Measurements from ENCODE around the gene SHKBP1.
"Not testable (repeated sequence)": the region's sequence is repeated elsewhere in the genome, so short reads cannot be mapped to it uniquely, and the experiment has no call there.

SHKBP1 gene

GRCh38 chr19:40556953-40557530, 19.6 kb upstream of the SHKBP1 start:
- DNase-seq = no peak

- no peak for DNase-seq
Measured at GRCh38 chr19:40559394-40559793, 17.3 kb upstream of the SHKBP1 start.

- no peak for DNase-seq
Measured at GRCh38 chr19:40560092-40560507, 16.6 kb upstream of the SHKBP1 start.

- no peak for DNase-seq
Measured at GRCh38 chr19:40561947-40562346, 14.7 kb upstream of the SHKBP1 start.

GRCh38 chr19:40564535-40564934, 12.1 kb upstream of the SHKBP1 start:
- not testable (repeated sequence) for DNase-seq

- no peak for DNase-seq
Measured at GRCh38 chr19:40565355-40565754, 11.3 kb upstream of the SHKBP1 start.

GRCh38 chr19:40565910-40566495, 10.7 kb upstream of the SHKBP1 start:
- DNase-seq = no peak

GRCh38 chr19:40567040-40567749, 9.5 kb upstream of the SHKBP1 start:
- DNase-seq = no peak

- no peak for DNase-seq
Measured at GRCh38 chr19:40567750-40568494, 8.8 kb upstream of the SHKBP1 start.

- DNase-seq = peak; percentile 100
Measured at GRCh38 chr19:40570313-40571004, 6.2 kb upstream of the SHKBP1 start.

- DNase-seq = no peak
Measured at GRCh38 chr19:40571005-40571318, 5.7 kb upstream of the SHKBP1 start.

- DNase-seq = no peak
Measured at GRCh38 chr19:40571831-40572495, 4.7 kb upstream of the SHKBP1 start.

- no peak for DNase-seq
Measured at GRCh38 chr19:40575326-40575725, 1.3 kb upstream of the SHKBP1 start.

GRCh38 chr19:40576151-40576584, 505 bp upstream of the SHKBP1 start:
- DNase-seq = no peak

GRCh38 chr19:40578442-40578908, 1.8 kb downstream of the SHKBP1 start:
- peak; percentile 81 for DNase-seq

GRCh38 chr19:40580619-40581018, 3.9 kb downstream of the SHKBP1 start:
- no peak for DNase-seq

GRCh38 chr19:40581531-40581930, 4.9 kb downstream of the SHKBP1 start:
- no peak for DNase-seq

GRCh38 chr19:40582467-40582866, 5.8 kb downstream of the SHKBP1 start:
- DNase-seq = no peak

- DNase-seq = no peak
Measured at GRCh38 chr19:40583283-40583682, 6.6 kb downstream of the SHKBP1 start.

GRCh38 chr19:40584007-40584406, 7.3 kb downstream of the SHKBP1 start:
- DNase-seq = no peak

- DNase-seq = no peak
Measured at GRCh38 chr19:40585241-40585981, 8.7 kb downstream of the SHKBP1 start.

GRCh38 chr19:40585982-40586422, 9.3 kb downstream of the SHKBP1 start:
- DNase-seq = no peak

All from OCI-M1 (cell line).